ENCODE measurements around the gene DNAJB6.

Gene DNAJB6

DNA sequence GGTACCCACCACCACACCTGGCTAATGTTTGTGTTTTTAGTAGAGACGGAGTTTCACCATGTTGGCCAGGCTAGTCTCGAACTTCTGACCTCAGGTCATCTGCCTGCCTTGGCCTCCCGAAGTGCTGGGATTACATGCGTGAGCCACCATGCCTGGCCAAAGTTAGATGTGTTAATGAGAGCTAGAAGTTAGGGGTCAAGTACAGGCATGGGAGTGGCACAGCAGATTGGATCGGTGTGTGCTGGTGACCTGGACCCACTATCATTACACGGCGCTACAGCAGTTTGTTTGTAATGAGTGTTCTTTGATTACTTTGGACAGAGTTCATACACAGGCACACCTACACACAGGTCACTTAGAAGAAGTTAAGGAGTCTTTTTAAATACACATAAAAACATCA is 36.7 kb downstream of the DNAJB6 start:
- DNase-seq (ENCODE audit: low read depth), result no peak
- TF ChIP-seq, protein P1, sequence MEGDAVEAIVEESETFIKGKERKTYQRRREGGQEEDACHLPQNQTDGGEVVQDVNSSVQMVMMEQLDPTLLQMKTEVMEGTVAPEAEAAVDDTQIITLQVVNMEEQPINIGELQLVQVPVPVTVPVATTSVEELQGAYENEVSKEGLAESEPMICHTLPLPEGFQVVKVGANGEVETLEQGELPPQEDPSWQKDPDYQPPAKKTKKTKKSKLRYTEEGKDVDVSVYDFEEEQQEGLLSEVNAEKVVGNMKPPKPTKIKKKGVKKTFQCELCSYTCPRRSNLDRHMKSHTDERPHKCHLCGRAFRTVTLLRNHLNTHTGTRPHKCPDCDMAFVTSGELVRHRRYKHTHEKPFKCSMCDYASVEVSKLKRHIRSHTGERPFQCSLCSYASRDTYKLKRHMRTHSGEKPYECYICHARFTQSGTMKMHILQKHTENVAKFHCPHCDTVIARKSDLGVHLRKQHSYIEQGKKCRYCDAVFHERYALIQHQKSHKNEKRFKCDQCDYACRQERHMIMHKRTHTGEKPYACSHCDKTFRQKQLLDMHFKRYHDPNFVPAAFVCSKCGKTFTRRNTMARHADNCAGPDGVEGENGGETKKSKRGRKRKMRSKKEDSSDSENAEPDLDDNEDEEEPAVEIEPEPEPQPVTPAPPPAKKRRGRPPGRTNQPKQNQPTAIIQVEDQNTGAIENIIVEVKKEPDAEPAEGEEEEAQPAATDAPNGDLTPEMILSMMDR (conservative IDR thresholded peaks at IDR 0.05; ENCODE audit: control insufficient read depth, insufficient read depth, low read depth, low read length), result no peak
- H3K4me3 ChIP-seq (ENCODE audit: control insufficient read depth, low read depth, low read length), result no peak overlapping the region

DNA sequence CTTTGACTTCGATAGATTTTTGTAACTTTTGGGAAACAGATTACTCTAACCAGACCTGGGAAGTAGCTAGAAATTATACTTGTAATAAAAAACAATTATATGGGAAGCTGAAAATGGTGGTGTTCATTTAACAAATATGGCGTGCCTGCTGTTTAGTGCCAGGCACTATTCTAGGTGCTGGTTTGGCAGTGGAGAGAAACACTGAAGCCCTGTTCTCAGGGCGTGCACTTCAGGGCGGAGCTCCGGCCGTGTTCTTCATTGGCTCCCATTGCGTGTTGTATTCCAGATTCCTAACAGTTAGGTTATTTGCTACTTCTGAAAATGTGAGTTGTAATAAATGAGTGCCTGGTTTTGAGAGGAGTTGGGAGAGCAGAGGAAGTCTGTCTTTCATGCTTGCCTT is 38.6 kb downstream of the DNAJB6 start:
- H3K4me3 ChIP-seq (ENCODE audit: control insufficient read depth, low read depth, low read length), result no peak overlapping the region
- TF ChIP-seq, protein P1 (conservative IDR thresholded peaks at IDR 0.05; ENCODE audit: control insufficient read depth, insufficient read depth, low read depth, low read length), result no peak
- no peak for DNase-seq (ENCODE audit: low read depth)

DNA sequence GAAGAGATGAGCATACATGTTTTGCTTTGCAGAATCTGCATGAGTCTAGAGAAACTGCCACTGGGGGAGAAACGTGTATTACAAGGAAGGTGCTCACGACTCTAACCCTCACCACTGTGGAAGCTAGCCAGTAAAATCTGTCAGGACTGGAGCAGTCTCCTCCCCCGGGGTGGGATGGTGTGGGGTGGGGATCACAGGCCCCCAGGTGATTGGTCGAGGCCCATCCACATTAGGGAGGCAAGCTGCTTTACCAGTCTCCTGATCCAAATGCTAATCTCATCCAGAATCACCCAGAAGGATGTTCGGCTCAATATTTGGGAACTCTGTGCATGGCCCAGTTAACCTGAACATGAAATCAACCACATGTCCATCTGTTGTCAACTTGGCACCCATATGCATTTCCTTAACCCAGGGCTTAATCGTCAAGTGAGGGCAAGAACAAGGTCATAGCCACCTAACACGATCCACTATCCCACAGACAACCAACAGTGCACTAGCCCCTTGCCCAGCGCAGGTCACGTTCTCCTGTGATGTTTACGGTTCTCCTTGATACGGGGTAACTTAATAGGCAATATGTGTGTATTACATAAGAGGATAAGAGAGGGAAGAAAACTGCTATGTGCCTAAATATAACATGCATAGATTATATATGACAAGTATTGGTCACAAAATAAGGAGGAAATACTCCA is 40.8 kb downstream of the DNAJB6 start:
- no peak for DNase-seq (ENCODE audit: low read depth)
- H3K4me3 ChIP-seq (ENCODE audit: control insufficient read depth, low read depth, low read length), result no peak overlapping the region
- TF ChIP-seq, protein P1 (conservative IDR thresholded peaks at IDR 0.05; ENCODE audit: control insufficient read depth, insufficient read depth, low read depth, low read length), result no peak

DNA sequence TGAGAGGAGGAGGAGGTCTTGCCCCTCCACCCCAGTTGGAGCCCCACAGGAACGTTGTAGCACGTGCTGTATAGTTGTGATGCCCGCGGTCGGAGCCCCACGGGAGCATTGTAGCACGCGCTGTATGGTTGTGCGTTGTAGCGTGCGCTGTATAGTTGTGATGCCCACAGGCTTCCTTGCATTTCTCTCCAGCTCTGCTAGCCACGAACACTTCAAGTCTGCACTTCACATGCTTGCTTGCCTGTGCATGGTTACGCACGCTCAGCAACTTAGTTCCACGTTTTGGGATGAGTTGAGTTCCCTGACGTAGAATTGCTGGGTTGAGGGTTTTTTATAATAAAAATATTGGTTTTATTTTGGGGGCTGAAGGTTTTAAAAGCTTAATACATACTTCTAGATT is 41.6 kb downstream of the DNAJB6 start:
- H3K4me3 ChIP-seq (ENCODE audit: control insufficient read depth, low read depth, low read length), result no peak overlapping the region
- TF ChIP-seq, protein P1 (conservative IDR thresholded peaks at IDR 0.05; ENCODE audit: control insufficient read depth, insufficient read depth, low read depth, low read length), result no peak
- DNase-seq (ENCODE audit: low read depth), result no peak

DNA sequence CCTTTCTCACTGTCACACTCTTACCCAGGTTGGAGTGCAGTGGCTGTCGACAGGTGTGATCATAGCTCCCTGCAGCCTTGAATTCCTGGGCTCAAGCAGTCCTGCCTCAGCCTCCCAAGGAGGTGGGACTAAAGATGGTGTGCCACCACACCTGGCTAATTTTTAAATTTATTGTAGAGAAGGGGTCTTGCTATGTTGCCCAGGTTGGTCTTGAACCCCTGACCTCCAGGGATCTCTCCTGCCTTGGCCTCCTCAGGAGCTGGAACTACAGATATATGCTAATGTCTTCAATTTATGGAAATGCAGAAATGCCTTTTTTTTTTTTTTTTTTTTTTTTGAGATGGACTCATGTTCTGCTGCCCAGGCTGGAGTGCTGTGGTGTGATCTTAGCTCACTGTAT is 42.7 kb downstream of the DNAJB6 start:
- no peak overlapping the region for H3K4me3 ChIP-seq (ENCODE audit: control insufficient read depth, low read depth, low read length)
- TF ChIP-seq, protein P1 (conservative IDR thresholded peaks at IDR 0.05; ENCODE audit: control insufficient read depth, insufficient read depth, low read depth, low read length), result no peak
- no peak for DNase-seq (ENCODE audit: low read depth)

DNA sequence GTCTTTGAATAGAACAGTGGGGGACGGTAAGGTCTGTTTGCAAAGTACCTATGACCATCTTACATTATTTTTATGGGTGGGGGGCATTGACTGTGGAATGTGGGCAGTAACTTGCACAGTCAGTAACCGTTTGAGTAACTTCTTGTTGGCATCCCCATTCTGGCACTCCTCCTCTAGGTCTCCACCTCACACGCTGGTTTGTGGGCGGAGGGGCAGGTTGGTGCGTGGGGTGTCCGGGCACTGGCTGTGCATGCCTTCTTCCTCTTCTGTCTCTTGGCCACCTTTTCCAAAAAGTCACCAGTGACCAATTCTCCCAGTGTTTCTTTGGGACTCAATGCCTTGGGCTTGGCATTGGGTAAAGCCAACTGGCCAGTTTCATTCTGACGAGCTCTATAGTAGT is 43.6 kb downstream of the DNAJB6 start:
- TF ChIP-seq, protein P1 (conservative IDR thresholded peaks at IDR 0.05; ENCODE audit: control insufficient read depth, insufficient read depth, low read depth, low read length), result no peak
- DNase-seq (ENCODE audit: low read depth), result no peak
- H3K4me3 ChIP-seq (ENCODE audit: control insufficient read depth, low read depth, low read length), result no peak overlapping the region

DNA sequence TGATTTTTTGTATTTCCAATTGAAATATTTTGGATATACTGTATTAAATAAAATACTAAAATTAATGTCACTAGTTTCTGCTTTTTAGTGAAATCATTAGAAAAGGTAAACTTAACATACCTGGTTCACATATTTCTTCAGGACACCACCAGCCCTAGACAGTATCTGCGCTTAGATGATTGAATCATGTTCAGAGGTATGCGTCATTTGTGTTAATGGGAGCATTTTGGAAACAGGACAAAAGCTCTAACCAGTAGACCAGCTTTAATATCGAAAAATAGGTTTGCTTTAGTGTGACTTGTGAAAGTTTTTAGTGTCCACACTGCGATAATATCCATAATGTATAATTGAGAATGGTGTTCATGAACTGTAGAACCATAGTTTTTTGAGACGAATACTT is 47.1 kb downstream of the DNAJB6 start:
- DNase-seq (ENCODE audit: low read depth), result no peak
- H3K4me3 ChIP-seq (ENCODE audit: control insufficient read depth, low read depth, low read length), result no peak overlapping the region
- TF ChIP-seq, protein P1 (conservative IDR thresholded peaks at IDR 0.05; ENCODE audit: control insufficient read depth, insufficient read depth, low read depth, low read length), result no peak
